Lung (tissue), 12 donors: ENCODE results near the gene COLEC11. TPM values are rescaled to one million over a fixed set of nuclear protein-coding genes. Genes with fewer than 3 reads are reported as not detected.
"Not testable (repeated sequence)": the region's sequence is repeated elsewhere in the genome, so short reads cannot be mapped to it uniquely, and the experiment has no call there.

Experiments
- ATAC-seq: fragments of 200-7000 bp; cut with Tn5 transposase; one replicate; pipeline ENCODE4 v1.9.1; 2020; ENCODE audit warnings: moderate number of reproducible peaks; ENCODE audit not compliant: insufficient read depth, low FRiP score
- DNase-seq, 3 donors: peaks; one replicate each; pipeline ENCODE4 v3.0.0-alpha.2; 2013 to 2017
- H3K27ac ChIP-seq, 2 donors: one replicate each; pipeline ENCODE4 v1.5.1; 2013; ENCODE audit warnings: mild to moderate bottlenecking in 2 of 2, moderate library complexity in 2 of 2, control low read depth in 1 of 2, inconsistent platforms in 1 of 2, low read depth in 1 of 2, low read length in 1 of 2
- H3K27me3 ChIP-seq, 3 donors: one replicate each; pipeline ENCODE4 v1.5.1; 2013; ENCODE audit warnings: low read length in 2 of 3; ENCODE audit not compliant: control insufficient read depth in 3 of 3, insufficient read depth in 3 of 3
- H3K36me3 ChIP-seq, 4 donors: one replicate each; pipeline ENCODE4 v1.5.1; 2013; ENCODE audit warnings: low read length in 4 of 4, mild to moderate bottlenecking in 1 of 4, moderate library complexity in 1 of 4; ENCODE audit not compliant: control insufficient read depth in 4 of 4, insufficient read depth in 4 of 4
- H3K4me1 ChIP-seq, 5 donors: one replicate each; pipeline ENCODE4 v1.5.1; 2013; ENCODE audit warnings: low read length in 5 of 5, mild to moderate bottlenecking in 2 of 5, moderate library complexity in 1 of 5; ENCODE audit not compliant: control insufficient read depth in 5 of 5, insufficient read depth in 5 of 5
- H3K4me3 ChIP-seq: one replicate; pipeline ENCODE4 v1.5.1; 2013; ENCODE audit warnings: mild to moderate bottlenecking, control low read depth, moderate library complexity
- H3K9ac ChIP-seq, 2 donors: one replicate each; pipeline ENCODE4 v1.5.1; 2013; ENCODE audit warnings: low read length in 2 of 2, control low read depth in 1 of 2; ENCODE audit not compliant: insufficient read depth in 1 of 2
- H3K9me3 ChIP-seq, 4 donors: one replicate each; pipeline ENCODE4 v1.5.1; 2013; ENCODE audit warnings: low read length in 3 of 4, mild to moderate bottlenecking in 1 of 4, moderate library complexity in 1 of 4; ENCODE audit not compliant: control insufficient read depth in 4 of 4, insufficient read depth in 3 of 4
- WGBS, 2 donors: extraction: QIAGEN DNeasy Blood & Tissue Kit; methylation state at CpG; one replicate each; pipeline ENCODE4 v1.1.7; 2013; 5-methylcytosine and 5-hydroxymethylcytosine counted together
- polyA plus RNA-seq, 2 donors: library from polyadenylated mRNA; stranded (reverse); fragments of 200-250 nt; gene quantifications; one replicate each; pipeline ENCODE4 v1.2.1, GENCODE V29; 2013
- total RNA-seq, 2 donors: library from RNA; depleted of rRNA in 1 of 2; stranded (reverse); fragments of >200 nt in 1 of 2; gene quantifications; one replicate each; pipeline ENCODE4 v1.2.1, GENCODE V29; 2014 to 2021
- TF ChIP-seq, protein P1 (sequence below): IDR thresholded peaks from 2 replicates; pipeline ENCODE4 v1.5.1; 2012; ENCODE audit warnings: mild to moderate bottlenecking; ENCODE audit errors: control extremely low read depth, extremely low read depth
- donor health status: control.
- donor health status: control.
- donor health status: Bipolar disorder and iron deficiency.
- donor health status: healthy.
- donor health status: DM: yes; HTN: yes; CAD: no.

COLEC11 gene
- total and polyA plus RNA-seq, 4 donors: 0.71 to 3.7 (median 1.9) TPM

DNA sequence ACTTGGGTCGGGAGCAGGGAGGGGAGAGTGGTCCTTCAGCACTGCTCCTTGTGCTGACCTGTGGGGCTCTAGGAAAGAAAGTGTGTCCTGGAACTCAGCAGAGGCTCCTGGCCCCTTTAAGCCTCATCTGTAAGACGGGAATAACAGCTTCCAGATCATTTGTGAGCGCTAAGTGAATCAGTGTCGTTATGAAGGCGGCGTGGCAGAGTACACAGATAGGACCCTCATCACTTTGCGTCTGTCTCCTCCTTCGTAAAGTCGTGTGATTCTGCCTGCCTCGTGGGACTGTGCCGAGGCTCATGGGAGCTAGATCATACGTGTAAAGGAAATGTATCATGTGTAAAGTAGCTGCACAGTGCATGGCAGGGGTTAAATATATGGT lies 18.6 kb downstream of the COLEC11 start:
- TF ChIP-seq, protein P1, sequence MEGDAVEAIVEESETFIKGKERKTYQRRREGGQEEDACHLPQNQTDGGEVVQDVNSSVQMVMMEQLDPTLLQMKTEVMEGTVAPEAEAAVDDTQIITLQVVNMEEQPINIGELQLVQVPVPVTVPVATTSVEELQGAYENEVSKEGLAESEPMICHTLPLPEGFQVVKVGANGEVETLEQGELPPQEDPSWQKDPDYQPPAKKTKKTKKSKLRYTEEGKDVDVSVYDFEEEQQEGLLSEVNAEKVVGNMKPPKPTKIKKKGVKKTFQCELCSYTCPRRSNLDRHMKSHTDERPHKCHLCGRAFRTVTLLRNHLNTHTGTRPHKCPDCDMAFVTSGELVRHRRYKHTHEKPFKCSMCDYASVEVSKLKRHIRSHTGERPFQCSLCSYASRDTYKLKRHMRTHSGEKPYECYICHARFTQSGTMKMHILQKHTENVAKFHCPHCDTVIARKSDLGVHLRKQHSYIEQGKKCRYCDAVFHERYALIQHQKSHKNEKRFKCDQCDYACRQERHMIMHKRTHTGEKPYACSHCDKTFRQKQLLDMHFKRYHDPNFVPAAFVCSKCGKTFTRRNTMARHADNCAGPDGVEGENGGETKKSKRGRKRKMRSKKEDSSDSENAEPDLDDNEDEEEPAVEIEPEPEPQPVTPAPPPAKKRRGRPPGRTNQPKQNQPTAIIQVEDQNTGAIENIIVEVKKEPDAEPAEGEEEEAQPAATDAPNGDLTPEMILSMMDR: no peak
- ATAC-seq (no peak), DNase-seq (no peak)
- WGBS, 2 donors: 95% methylated on average over 12 of the region's 12 CpGs
- H3K27ac ChIP-seq: no peak overlapping the region
- no peak overlapping the region for H3K4me3 ChIP-seq
- no peaks in the 10 kb centered on the region for H3K36me3 ChIP-seq
- H3K9me3 ChIP-seq: peaks cover 0 to 1% (median 0%) of the 10 kb centered on the region in 4 donors
- H3K9ac ChIP-seq: no peak overlapping the region
- H3K4me1 ChIP-seq: peaks cover 0 to 1% (median 0%) of the 10 kb centered on the region in 5 donors
- H3K27me3 ChIP-seq: no peaks in the 10 kb centered on the region

DNA sequence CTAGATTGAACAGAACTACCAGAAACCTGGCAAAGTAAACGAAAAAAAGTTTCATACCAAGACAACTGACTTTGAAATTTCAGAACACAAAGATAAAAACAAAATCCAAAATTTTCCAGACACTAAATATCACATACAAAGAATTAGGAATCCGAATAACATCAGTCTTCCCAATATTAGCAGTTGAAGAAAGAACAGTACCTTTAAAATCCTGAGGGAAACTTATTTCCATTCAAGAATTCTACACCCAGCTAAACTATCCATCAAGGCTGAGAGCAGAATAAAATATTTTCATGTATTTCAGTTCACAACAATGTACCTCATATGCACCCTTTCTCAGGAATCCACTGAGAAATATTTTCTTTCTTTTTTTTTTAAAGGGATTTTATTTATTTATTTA lies 19.8 kb downstream of the COLEC11 start:
- H3K27ac ChIP-seq, H3K27me3 ChIP-seq, ATAC-seq, H3K9ac ChIP-seq, H3K4me3 ChIP-seq, H3K36me3 ChIP-seq, DNase-seq, H3K4me1 ChIP-seq, H3K9me3 ChIP-seq: not testable (repeated sequence)
- 91 to 92% methylated on average over 2 of the region's 2 CpGs for WGBS, 2 donors

DNA sequence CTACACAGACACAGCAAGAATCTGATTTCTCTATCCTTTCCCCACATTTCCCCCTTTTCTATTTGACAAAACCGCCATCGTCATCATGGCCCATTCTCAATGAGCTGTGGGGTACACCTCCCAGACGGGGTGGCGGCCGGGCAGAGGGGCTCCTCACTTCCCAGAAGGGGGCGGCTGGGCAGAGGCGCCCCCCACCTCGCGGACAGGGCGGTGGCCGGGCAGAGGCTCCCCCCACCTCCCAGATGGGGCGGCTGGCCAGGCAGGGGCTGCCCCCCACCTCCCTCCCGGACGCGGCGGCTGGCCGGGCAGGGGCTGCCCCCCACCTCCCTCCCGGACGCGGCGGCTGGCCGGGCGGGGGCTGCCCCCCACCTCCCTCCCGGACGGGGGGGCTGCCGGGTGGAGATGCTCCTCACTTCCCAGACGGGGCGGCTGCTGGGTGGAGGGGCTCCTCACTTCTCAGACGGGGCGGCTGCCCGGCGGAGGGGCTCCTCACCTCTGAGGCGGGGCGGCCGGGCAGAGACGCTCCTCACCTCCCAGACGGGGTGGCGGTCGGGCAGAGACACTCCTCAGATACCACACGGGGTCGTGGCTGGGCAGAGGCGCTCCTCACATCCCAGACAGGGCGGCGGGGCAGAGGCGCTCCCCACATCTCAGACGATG lies 20.8 kb downstream of the COLEC11 start:
- not testable (repeated sequence) for H3K36me3 ChIP-seq, H3K27ac ChIP-seq, H3K4me1 ChIP-seq, H3K27me3 ChIP-seq, H3K9ac ChIP-seq, DNase-seq, H3K9me3 ChIP-seq, H3K4me3 ChIP-seq, ATAC-seq
- WGBS, 2 donors: 90 to 96% methylated on average over 31 to 46 of the region's 46 CpGs

DNA sequence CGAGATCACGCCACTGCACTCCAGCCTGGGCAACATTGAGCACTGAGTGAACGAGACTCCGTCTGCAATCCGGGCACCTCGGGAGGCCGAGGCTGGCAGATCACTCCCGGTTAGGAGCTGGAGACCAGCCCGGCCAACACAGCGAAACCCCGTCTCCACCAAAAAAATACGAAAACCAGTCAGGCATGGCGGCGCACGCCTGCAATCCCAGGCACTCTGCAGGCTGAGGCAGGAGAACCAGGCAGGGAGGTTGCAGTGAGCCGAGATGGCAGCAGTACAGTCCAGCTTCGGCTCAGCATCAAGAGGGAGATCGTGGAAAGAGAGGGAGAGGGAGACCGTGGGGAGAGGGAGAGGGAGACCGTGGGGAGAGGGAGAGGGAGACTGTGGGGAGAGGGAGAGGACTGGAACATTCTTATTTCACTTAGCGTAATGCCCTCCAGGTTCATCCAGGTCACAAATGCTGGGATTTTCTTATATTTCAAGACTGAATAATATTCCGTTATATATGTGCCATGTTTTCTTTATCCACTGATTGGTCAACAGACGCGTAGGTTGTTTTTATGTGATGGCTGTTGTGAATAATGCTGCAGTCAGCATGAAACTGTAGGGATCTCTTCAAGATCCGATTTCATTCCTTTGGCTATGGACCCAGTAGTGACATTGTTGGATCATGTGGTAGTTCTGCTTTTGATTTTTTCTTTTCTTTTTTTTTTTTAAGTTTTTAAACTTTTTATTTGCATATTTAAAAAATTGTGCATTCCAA lies 21.7 kb downstream of the COLEC11 start:
- H3K27me3 ChIP-seq: not testable (repeated sequence)

More for the DNA sequence above, 21.7 kb downstream of the COLEC11 start:
- ATAC-seq, H3K36me3 ChIP-seq, H3K4me1 ChIP-seq, H3K9ac ChIP-seq, H3K27ac ChIP-seq, H3K4me3 ChIP-seq, DNase-seq, H3K9me3 ChIP-seq: not testable (repeated sequence)
- 94 to 96% methylated on average over 23 to 25 of the region's 25 CpGs for WGBS, 2 donors
